Suprapubic skin (tissue), 3 donors: ENCODE measurements around the gene ATF2.

Experiments used
- EP300 ChIP-seq: sonication (generic); formaldehyde crosslinking; IDR thresholded peaks from one replicate; pipeline ENCODE4 v1.6.1; 2017; ENCODE audit warnings: antibody characterized with exemption
- POLR2A ChIP-seq, 2 donors: fragments of 450-650 bp; IDR thresholded peaks; one replicate each; pipeline ENCODE4 v1.6.1; 2017; ENCODE audit warnings: antibody characterized with exemption in 2 of 2, mild to moderate bottlenecking in 2 of 2, moderate library complexity in 2 of 2
- TF ChIP-seq, protein P1 (sequence below), 2 donors: fragments of 200-600 bp in 1 of 2; fragments of 450-650 bp in 1 of 2; sonication (generic) in 1 of 2; IDR thresholded peaks; one replicate each; pipeline ENCODE4 v1.5.1; 2016 to 2019; ENCODE audit warnings: antibody characterized with exemption in 2 of 2, mild to moderate bottlenecking in 1 of 2, moderate library complexity in 1 of 2

DNA sequence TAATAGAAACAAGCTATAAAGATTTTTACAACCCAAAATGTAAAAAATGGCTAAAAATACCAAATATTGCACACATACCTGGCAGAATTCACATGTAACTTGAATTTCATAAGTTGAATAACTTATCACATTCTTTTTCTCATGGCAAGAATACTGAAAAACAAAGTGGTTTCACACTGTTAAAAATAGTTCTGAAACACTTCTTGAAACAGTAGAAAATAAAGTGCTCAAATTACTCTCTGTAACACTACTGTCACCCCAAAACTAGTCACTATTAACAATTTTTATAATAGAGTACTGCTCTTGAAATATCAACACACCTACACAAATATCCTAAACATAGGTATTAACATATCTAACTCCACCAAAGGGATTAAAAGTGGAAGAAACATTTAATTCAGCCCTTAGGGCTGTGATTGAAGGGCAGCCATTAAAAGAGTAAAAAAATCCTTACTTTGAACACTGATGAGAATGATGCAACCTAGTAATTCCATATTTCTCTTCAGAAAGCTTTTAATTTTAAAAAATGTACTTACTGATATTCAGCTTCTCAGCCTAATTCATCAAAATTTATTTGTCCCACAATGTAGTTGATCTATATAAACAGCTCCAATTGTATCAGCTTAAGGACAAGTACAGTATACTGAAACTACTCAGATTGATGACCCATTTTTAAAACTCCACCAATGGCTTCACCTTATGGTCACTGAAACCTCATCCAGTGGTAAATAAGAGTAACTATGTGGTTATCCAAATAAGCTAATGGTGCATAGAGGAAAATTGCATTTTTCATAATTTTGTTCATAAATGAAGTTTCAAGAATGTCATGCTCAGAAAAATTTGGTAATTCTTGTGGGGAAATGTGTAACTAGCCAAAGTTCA lies 31.4 kb downstream of the ATF2 start:
- TF ChIP-seq, protein P1, sequence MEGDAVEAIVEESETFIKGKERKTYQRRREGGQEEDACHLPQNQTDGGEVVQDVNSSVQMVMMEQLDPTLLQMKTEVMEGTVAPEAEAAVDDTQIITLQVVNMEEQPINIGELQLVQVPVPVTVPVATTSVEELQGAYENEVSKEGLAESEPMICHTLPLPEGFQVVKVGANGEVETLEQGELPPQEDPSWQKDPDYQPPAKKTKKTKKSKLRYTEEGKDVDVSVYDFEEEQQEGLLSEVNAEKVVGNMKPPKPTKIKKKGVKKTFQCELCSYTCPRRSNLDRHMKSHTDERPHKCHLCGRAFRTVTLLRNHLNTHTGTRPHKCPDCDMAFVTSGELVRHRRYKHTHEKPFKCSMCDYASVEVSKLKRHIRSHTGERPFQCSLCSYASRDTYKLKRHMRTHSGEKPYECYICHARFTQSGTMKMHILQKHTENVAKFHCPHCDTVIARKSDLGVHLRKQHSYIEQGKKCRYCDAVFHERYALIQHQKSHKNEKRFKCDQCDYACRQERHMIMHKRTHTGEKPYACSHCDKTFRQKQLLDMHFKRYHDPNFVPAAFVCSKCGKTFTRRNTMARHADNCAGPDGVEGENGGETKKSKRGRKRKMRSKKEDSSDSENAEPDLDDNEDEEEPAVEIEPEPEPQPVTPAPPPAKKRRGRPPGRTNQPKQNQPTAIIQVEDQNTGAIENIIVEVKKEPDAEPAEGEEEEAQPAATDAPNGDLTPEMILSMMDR (IDR thresholded peaks at IDR 0.05), result no peak
- TF ChIP-seq EP300, result no peak
- no peak for TF ChIP-seq POLR2A (IDR thresholded peaks at IDR 0.05)
